Bronchial epithelial cell (primary cell): ENCODE data around the gene MREG. TPM values are rescaled to one million over a fixed set of nuclear protein-coding genes. Genes with fewer than 3 reads are reported as not detected.
A peak's percentile ranks its signal among the peaks of the same experiment; 100 is the strongest.

Source experiments
- DNase-seq: peaks from one replicate; pipeline ENCODE4 v3.0.0-alpha.2; 2010; ENCODE audit warnings: low read depth
- FAIRE-seq: peaks from 2 replicates; lab custom pipeline; 2011; peaks lifted over from hg19 to GRCh38; lab: Jason Lieb, UNC
- H3K27me3 ChIP-seq: 2 replicates; pipeline ENCODE4 v1.5.1; 2011; ENCODE audit warnings: low read length; ENCODE audit not compliant: control insufficient read depth, insufficient read depth
- H3K36me3 ChIP-seq: 2 replicates; pipeline ENCODE4 v1.5.1; 2011; ENCODE audit warnings: low read length; ENCODE audit not compliant: control insufficient read depth, insufficient read depth
- H3K4me3 ChIP-seq: 2 replicates; pipeline ENCODE4 v1.5.1; 2011; ENCODE audit warnings: mild to moderate bottlenecking, low read depth, low read length, control low read depth
- total RNA-seq: library from RNA; depleted of rRNA; stranded (reverse); fragments of >200 nt; gene quantifications from 2 replicates; pipeline ENCODE4 v1.2.1, GENCODE V29; 2014
- TF ChIP-seq, protein P1 (sequence below): IDR thresholded peaks from 2 replicates; pipeline ENCODE4 v1.5.1; 2011; ENCODE audit warnings: mild to moderate bottlenecking, moderate library complexity, low read length, control low read depth, inconsistent platforms; ENCODE audit not compliant: insufficient read depth, severe bottlenecking

MREG gene
- total RNA-seq, 1 donor from 2014 or later: 24.7 TPM

DNA sequence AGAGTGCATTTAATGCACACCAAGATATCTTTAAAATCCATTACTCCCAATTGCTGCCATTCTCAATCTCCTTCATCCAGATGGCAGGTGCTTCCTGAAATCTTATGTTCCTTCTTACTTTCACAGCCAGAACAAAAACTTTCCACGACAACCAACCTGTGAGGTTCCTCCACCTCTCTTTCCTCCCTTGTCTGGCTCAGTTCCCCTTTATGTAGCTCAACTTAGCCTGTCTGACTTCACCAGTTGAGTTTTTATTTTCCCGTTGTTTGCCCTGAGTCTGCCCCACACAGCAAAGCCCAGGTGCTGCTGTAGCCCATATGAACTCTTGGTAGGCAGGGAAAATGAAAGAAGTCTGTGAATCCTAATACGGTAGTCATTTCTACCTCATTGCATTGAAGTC, 112.5 kb downstream of the MREG start:
- Histone ChIP-seq H3K36me3 (no peaks in the 10 kb centered on the region), H3K27me3 (no peaks in the 10 kb centered on the region), H3K4me3 (no peak overlapping the region)
- DNase-seq (no peak), FAIRE-seq (no peak)
- TF ChIP-seq, protein P1, sequence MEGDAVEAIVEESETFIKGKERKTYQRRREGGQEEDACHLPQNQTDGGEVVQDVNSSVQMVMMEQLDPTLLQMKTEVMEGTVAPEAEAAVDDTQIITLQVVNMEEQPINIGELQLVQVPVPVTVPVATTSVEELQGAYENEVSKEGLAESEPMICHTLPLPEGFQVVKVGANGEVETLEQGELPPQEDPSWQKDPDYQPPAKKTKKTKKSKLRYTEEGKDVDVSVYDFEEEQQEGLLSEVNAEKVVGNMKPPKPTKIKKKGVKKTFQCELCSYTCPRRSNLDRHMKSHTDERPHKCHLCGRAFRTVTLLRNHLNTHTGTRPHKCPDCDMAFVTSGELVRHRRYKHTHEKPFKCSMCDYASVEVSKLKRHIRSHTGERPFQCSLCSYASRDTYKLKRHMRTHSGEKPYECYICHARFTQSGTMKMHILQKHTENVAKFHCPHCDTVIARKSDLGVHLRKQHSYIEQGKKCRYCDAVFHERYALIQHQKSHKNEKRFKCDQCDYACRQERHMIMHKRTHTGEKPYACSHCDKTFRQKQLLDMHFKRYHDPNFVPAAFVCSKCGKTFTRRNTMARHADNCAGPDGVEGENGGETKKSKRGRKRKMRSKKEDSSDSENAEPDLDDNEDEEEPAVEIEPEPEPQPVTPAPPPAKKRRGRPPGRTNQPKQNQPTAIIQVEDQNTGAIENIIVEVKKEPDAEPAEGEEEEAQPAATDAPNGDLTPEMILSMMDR: no peak

- peak; percentile 88 for DNase-seq
- TF ChIP-seq, protein P1: no peak
- Histone ChIP-seq H3K27me3 (no peaks in the 10 kb centered on the region), H3K36me3 (no peaks in the 10 kb centered on the region), H3K4me3 (no peak overlapping the region)
- no peak for FAIRE-seq
Observed at GRCh38 chr2:215900203-215900611, 113.1 kb downstream of the MREG start.

DNA sequence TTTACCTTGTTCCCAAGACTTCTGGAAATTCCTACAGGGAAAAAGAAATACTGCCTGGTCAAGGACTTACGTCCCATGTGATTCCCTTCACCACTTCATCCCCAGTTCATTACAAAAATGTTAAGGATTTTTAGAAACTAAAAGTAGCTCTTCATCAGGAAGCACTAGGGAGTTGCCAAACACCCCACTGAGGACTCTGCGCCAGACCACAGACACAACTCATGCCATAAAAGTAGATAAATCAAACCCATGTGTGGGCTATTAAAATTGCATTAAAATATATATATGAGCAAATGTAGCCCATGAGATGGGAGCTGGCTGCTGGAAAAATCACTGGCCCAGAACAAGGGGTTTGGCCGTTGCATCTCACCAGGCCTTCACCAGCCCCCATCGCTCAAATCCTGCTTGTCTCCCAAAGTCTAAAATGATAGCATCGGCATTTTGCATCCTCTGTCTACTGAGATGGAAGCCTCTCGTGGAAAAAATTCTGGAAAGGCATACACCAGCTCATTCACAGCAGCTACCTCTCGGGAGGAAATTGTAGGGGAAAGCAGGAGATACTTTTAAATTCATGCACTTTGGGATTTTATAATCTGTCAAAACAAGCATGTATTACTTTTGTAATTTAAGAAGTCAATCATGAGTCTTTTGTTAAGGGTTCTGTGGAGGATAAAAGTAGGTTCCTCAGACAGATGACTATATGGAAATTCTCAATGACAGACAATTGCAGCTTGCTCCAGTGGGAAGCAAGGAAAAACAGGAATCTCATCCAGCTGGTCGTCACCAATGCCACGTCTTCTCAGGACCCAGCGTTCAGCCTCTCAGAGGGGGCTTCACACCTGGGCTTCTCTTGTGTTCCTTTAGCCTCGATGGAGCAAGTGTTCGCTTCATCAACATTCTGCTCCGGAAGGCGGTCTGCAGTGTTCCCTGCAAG, 113.9 kb downstream of the MREG start:
- Histone ChIP-seq H3K27me3 (no peaks in the 10 kb centered on the region), H3K36me3 (no peaks in the 10 kb centered on the region), H3K4me3 (no peak overlapping the region)
- DNase-seq (no peak), FAIRE-seq (no peak)
- TF ChIP-seq, protein P1: no peak

DNA sequence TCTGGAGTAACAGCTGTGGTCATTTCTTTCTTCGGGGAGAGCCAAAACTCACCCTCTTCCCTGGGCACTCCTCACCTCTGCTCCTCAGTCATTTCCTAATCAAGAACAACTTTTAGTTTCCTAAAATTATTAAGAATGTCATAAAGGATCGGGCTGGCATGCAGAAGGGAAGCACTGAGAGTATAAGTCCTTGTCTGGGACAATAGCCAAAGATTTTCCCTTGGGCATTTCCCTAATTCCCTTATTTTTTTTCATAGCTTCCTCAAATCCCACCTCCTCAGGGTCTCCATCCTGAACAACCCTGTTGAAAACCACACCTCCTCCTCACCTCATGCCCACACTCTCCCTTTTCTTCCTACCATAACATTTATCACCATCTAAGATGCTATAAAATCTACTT, 115.0 kb downstream of the MREG start:
- no peaks in the 10 kb centered on the region for H3K36me3 ChIP-seq
- TF ChIP-seq, protein P1: no peak
- H3K4me3 ChIP-seq: no peak overlapping the region
- FAIRE-seq: no peak
- H3K27me3 ChIP-seq: no peaks in the 10 kb centered on the region
- DNase-seq: no peak

DNA sequence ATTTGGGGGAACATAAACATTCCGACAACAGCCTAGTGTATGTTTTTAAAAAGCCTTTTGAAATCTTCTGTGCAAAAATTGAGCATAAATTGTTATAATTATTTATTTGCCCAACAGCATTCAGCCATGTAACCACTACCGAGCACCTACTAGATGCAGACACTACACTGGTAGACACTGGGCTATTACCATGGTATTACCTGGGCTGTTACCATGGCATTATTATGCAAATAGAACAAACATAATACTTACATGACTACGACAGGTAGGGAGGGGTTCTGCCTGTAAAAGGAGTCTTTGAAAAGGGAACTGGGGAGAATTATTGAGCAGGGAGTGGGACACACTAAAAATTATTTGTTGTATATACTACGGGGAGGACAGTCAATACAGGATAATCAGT, 116.4 kb downstream of the MREG start:
- H3K27me3 ChIP-seq: no peaks in the 10 kb centered on the region
- H3K36me3 ChIP-seq: no peaks in the 10 kb centered on the region
- no peak for FAIRE-seq
- no peak overlapping the region for H3K4me3 ChIP-seq
- peak; percentile 37 for DNase-seq
- TF ChIP-seq, protein P1: no peak
